ENCODE results near the gene RASIP1.

- TF ChIP-seq CTCF (IDR thresholded peaks at IDR 0.05) (no peak), POLR2A (IDR thresholded peaks at IDR 0.05) (no peak)
Observed at GRCh38 chr19:48739404-48740163, 826 bp downstream of the RASIP1 start.

Data from Peyer's patch (tissue), 4 donors.